HG03039 (cell line): ENCODE results near the gene DENND1A.

Source experiments
- ATAC-seq: cut with Tn5 transposase; IDR thresholded peaks from one replicate; pipeline ENCODE4 v1.9.1; 2021; ENCODE audit warnings: mild to moderate bottlenecking, moderate library complexity; ENCODE audit not compliant: unreplicated experiment

DENND1A gene

DNA sequence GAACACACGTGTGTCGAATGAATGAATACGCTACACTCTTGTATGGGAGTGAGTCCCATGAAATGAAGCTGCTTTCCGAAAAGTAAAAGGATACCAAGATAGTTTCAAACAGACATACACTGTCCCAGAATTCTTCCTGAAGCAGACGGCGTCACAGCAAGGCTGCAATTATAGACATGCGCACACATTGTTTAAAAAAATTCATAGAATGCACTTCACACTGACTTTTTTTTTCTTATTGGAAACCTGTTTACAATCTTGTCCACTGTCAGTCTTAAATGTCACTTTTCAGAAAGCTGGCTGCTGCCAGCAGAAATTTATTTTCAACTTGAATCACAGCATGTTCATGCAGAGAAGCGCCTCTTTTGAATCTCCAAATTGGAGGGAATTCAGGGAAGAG lies 449.1 kb downstream of the DENND1A start:
- ATAC-seq = no peak

DNA sequence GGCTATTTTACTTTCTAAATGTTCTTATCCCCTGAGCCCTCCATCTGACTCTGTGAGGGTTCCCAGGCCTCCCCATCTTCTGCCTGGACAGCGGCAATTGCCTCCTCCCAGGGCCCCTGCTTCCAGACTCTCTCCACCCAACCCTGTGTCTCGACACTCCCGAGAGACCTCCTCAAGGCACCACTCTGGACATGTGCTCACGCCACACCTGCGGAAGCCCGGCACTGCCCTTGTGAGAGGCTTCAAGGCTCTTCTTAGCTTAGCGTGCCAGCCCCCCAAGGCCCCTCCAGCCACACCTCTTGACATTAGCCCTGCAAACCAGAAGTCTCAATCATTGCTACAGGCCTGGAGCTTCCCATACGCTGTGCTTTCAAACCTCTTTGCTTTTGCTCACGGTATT lies 449.8 kb downstream of the DENND1A start:
- no peak for ATAC-seq

DNA sequence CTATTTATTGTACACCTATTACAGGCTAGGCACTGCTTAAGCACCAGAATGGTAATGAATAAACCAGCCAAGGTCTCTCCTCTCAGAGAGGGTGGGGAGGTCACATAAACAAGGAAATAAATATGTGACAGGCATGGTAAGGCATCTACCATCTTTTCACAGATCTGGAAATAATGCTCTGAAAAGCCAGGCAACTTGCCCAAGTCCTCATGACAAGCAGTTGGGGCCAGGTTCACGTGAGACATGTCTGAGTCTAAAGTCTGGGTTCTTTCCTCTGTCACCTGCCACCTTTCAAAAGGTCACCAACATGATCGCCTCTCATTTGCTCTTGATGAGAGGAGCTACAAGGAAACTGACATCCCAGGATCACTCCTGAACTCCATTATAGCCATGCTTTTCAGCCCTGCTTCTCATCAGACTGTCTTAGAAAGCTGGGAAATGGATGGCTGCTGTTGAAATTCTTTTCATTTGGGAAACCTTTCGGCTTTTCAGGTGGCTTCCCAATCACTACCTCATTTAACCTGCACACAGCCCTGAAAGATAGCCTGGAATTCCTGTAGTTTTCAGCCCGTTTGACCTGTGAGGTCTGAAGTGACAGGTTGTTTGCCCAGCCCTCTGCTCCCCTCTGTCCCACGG lies 450.8 kb downstream of the DENND1A start:
- ATAC-seq = no peak

DNA sequence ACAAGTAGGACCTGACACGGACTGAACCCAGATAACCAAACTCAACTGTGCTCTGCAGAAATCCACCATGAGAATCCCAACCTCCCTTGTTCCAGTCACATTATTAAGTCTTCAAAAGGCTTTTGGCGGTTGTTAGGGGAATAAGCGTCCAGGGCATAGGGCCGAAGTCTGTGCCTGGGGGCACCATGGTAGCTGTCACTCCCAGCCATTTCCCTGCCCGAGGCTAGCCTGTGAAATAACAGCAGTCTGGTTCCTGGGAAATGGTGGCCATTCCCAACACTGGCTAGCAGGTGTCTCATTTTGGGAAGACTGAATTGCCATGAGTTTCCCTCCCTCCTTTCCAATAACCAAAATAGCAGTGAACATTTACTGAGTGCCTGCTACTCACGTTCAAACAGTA lies 451.8 kb downstream of the DENND1A start:
- ATAC-seq = no peak

DNA sequence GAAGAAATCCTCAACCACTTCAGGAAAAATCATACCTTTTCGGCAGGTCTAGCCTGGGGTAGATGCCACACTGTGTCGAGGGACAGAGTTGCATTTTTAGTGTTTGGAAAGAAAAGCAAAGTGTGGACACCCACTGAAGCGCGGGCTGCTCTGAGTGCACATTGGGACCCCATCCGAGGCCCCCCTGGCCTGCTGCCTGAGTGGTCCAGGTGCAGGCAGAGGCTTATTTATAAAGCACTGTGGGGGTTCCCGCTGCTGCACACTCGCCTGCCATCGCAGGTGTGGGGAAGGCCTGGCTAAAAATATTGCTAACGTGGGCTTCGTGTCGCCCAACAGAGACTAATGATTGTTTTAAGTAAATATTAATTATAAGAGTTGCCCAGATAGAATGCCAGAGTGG lies 454.5 kb downstream of the DENND1A start:
- no peak for ATAC-seq

DNA sequence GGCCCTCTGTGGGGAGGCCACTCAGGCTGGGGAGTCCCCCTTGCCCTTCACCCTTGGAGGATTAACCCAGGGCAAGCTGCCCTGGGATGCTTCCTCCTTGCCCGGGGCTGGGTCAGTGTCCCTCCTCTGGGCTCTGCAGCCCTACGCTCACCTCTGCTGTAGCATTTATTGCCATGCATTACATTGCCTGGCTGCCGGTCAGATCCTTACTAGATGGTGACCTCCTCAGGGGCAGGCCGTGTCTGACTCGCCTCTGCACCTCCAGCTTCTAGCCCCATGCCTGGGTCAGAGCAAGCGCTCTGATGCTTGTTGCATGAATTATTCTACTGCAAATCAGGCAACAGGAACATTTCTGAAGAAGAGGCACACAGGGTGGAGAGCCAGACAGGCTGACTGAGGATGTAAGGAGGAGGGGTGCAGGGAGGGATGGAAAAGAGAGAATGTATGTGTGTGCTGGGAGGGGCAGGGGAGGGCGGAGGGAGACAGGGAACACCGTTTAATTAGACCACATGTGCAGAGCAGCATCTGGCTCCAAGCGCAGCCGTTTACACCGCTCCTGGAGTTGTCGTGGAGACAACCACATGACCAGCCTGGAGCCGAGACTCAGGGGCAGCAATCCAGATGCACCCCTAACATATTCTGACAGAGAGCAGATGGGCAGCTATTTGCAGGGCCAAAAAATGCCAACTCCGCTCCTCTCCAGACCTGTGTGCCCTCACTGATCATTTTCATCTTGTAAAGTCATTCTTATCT lies 456.9 kb downstream of the DENND1A start:
- ATAC-seq = no peak

DNA sequence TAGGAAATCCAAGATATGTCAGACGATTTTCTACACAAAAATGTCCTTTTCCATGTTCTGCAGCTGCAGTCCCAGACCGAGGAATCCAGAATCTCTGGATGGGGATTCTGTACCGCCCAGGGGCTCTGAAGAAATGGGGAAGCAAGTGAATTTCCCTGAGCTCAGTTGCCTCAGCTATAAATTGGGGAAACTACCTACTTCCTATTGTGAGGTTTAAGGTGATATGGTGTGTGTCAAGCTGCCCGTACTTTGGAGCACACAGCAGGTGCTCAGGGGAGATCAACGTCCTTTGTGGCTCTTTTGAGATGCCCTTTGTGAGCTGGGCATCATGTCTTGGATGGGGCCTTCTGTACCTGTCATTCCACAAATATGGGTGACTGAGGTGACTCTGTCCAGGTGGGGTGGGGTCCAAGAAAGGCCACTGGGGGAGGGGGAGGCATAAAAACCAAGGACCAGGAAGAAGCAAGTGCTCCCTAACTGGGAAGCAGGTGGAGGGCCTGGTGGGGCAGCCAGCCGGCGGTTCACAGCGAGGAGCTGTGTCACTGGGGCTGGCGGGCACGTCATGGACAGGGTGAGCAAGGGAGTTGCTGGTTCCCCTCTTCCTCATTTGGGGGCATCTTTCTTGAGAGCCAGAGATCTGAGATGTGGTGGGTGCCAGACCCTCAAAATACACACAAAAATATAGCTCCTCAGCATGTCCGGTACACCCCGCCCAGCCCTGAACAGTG lies 457.9 kb downstream of the DENND1A start:
- no peak for ATAC-seq

DNA sequence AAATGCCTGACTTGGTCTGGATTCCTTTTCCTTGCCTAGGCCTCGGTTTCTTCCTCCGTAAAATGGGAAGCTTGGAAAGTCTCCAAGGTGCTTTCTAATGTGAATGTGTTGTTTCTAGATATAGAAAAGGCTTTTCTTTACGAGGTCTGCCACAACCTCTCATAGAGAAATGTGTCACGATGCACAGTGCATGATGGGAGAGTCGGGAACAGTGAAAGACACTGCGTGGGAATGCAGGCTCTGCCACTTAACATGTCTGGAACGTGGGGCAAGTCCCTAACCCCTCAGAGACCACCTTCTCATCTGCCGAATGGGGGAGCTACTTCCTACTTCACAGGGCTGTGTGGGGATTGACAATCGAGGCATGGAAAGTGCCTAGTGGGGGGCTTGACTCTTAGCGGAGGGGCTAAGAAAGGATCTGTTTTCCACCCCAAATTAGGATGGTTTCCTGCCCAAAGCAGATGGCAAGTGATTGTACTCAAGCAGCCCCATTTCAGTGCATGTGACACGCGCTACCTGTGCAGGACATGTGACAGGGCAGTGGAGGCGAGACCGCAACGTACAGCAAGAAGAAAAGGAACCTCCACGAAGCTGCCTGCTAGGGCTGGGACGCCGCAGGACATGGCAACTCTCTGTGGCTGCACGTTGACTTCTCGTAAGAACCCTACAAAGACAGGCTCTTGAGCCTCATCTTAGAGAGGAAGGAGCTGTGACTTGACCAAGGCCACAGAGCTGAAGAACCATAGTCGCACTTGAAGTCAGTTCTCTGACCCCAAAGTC lies 458.7 kb downstream of the DENND1A start:
- no peak for ATAC-seq

DNA sequence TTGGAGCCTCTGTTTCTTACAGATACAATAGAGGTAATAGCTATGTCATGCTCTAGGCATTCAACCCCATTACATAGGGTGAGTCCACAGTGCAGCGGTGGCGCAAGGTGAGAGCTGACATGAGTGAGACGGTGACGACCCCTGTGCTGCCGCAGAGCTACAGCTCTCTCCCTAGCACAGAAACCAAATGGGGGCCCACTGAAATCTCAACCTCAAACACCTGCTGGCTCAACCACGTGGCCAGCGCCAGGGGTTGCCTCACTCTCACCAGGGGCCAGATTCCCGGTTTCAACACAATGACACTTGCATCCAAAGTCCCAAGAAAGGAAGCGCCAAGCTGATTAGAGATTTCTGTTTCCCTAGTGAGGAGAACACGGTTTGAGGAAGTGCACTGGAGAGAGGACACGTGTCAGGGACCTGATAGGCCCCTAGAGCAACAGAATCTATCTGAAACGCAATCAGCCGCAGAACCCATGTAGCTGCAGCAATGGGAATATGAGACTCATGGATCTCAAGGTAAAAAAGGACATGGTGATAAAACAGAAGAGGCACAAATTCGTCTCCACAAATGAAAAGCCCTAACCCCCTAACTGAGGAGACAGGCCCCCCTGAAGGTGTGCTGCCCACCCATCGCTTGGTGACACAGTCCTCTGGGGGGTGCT lies 459.7 kb downstream of the DENND1A start:
- no peak for ATAC-seq

DNA sequence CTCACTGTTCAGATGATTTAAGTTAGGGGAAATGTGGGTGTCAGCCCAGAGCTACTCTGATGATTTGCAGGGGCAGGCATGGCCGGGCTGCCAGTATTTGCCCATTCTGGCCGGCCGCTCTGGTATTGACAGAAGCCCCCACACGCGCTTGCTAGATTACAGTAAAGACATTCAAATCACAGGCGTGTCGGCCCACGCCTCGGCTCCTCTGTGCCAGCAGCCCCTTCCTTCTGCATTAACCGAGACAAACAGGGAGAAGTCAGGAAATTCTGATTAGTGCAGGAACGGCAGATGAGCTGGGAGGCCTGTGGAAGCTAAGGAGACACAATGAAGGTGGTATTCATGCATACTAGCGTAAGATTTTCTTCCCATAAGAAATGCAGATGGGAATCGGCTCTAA lies 460.6 kb downstream of the DENND1A start:
- ATAC-seq = no peak

DNA sequence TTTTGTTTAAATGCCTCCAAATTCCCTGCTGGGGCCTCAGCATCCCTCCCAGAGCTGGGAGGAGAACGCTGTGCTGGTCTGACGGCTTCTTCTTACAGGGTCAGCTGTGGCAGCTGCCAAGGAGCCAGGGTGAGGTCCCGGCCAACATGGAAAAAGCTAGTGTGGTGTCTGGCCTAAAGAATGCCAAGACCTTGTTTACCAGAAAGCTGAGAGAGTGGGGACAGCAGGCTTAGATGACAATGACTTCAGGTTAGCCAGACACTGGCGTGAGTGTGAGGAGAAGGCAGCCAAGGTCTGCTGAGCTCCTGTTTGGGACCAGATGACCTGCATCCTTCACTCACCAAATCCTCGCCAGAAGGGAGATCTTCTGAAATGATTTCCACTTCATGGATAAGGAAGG lies 461.4 kb downstream of the DENND1A start:
- ATAC-seq = no peak

DNA sequence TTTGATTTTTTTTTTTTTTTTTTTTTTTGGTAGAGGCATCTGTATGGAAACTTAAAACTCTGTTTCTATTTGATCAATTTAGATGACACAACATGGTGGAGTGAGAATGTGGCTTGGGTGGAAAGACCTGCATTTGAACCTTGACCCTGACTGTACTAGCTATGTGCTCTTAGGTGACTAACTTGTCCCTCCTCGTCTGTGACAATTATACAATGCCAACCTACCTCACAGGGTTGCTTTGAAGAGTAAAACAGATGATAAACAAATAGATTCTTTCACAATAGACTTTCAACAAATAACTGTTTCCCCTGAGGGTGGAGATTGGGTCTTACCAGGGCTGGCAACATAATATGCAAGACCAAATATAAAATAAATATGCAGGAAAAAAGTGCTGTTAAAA lies 464.6 kb downstream of the DENND1A start:
- no peak for ATAC-seq

DNA sequence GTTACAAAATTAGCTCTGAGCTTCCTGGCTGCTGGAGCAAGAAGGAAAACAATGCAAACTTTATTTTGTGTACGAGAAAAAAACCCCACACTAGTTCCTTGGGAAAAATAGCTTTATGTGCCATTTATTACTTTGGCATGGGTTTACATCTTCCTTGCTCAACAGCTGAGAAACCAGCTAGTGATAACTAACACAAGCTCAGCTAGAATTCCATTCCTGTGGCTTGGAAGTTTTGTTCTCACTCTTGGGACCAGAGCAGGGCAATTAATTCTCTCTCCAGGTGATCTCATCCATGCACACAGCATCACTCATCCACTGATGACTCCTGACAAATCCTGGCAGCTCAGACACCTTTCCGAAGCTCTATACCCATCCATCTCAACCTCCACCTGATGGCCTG lies 469.8 kb downstream of the DENND1A start:
- ATAC-seq = no peak

DNA sequence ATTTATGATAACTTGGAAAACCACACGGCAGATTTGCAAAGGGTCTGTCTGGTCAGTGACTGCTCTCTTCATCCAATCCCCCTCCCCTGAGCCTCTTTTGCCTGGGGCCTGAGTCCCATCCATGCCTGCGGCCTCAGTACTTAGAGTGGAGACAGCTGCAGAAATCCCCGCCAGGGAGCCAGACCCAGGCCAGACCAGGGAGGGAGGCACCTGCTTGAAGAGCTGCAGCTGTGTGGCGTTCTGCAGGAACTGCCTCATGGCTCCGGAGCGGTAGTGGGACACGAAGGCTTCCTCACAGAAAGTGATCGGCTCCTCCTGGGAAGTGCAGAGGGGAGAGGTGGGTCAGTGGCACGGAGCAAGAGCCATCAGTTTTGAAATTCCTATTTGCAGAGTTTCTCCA lies 472.3 kb downstream of the DENND1A start:
- ATAC-seq = no peak

DNA sequence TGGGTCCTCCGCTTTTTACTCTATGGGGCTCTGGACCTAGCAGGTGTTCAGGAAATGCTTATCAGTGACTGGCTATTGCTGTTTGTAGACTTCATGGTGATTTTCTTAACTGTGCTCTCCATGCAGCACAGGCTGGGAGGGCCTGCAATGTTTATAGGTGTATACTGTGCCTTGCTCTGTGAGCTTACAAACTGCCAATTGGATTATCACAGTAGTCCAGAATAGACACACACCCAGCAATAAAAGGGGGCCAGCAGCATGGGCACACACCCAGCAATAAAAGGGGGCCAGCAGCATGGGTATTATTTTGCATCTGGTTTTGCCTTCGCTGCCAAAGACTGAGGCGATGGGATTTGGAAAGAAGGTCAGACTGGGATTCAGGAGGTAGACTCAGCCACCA lies 473.9 kb downstream of the DENND1A start:
- no peak for ATAC-seq

DNA sequence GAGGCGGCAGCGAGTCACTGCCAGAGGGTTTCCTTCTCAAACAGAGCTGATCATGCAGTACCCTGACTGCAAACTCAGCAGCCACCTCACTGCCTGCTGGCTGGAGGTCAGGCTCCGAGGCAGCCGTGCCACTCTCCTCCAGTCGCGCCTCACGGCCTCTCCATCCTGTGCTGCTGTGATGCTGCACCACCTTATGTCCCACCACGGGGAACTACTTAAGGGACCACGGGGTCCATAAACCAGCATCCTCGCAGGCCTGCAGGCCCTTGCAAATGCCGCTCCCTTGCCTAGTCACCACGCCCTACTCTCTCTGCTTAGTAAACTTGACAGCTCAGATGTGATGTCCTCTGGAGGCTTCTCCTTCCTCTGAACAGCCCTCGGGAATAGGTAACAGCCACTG lies 474.7 kb downstream of the DENND1A start:
- ATAC-seq = no peak

DNA sequence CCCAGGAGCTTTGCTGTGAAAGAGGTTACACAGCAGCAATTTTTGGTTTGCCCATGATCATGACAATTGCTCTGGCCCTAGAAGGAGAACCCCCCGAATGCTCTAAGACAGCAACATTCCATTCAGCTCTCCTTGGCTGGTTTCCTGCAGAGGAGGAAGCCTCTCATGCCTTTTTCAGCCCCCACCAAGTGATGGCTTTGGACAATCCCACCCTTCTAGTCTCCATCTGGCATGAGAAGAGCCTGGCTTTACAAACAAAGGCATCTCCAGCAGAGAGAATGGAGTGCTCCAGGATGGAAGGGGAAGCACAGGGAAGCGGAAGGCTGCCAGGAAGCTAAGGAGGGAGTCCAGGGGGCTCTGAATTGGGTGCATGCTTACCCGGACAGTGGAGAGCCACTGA lies 475.6 kb downstream of the DENND1A start:
- ATAC-seq = no peak

DNA sequence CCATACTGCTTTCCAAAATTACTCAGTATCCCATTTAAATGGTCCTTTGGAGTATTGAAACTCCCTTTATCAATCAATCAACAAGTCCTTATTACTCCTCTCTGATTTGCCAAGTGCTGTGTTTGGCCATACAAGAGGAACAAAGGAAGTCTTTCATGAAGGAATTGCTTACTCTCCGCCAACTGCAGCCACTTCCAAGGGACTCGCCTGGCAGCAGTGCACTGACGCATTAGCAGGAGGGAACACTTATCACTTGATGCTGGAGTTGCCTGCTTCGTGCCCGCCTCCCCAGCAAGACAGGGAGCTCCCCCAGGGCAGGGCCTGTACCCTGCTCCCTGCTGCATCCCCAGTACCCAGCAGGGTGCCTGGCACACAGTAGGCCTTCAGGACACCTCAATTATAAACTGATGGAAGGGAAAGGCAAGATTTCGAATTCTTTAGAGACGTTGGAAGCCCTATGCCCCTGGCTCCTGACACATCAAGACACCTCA lies 476.1 kb downstream of the DENND1A start:
- ATAC-seq = no peak

DNA sequence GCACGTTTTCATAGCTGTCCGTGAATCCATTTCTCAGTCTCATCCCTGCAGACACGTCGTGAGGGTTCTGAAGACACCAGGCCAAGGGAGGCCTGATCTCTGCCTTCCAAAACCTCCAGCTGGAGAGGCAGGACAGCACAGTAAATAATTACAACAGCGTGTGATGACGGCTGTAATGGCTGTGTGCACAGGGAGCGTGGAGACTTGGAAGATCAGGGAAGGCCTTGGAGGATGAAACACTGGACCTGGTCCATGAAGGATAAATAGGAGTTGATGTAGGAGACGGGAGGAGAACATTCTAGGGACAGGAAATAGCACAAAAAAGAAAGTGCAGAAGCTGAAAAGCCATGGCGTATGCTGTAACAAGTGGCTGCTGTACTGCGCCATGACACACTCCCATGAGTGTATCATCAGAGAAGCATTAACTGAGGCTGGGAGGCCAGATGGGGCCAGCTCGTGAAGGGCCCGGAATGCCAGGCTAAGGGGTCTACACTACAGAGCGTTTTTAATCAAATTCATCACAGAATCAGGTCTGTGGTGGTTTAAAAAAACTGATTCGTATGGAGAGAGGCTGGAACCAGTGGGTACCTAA lies 476.8 kb downstream of the DENND1A start:
- no peak for ATAC-seq

DNA sequence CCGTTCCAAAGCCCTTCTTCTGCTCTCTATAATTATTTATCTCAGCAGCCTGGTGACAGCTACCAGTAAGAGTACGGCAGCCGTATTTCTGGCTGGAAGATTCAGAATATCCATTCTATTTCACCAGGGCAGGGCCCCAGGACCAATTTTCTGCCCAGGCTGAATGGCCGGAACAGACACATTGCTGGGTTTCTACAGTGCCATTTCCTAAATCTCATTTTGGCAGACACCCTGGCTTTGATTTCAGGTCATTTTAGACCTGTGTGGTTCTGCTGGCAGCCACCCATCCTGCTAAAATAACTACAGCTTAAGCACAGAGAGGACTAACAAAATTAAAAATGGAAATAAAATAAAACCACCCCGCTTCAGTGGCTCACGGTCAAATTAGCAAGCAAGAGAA lies 478.9 kb downstream of the DENND1A start:
- ATAC-seq = no peak
